CD14-positive monocyte (primary cell): ENCODE results near the gene TPTE. TPM values are rescaled to one million over a fixed set of nuclear protein-coding genes. Genes with fewer than 3 reads are reported as not detected.
"Not testable (repeated sequence)": the region's sequence is repeated elsewhere in the genome, so short reads cannot be mapped to it uniquely, and the experiment has no call there.

ENCODE experiments used
- DNase-seq, 3 donors: peaks; one replicate each; pipeline ENCODE4 v3.0.0-alpha.2; 2011 to 2022
- H2AFZ ChIP-seq: 2 replicates; pipeline ENCODE4 v1.6.0; 2012; ENCODE audit warnings: mild to moderate bottlenecking, low read depth, low read length, inconsistent platforms; ENCODE audit not compliant: insufficient read depth, poor library complexity, severe bottlenecking
- H3K27ac ChIP-seq, 2 donors: 1 replicate in 1 of 2; 2 replicates in 1 of 2; pipeline ENCODE4 v1.5.1; 2012 to 2013; ENCODE audit warnings: low read length in 2 of 2, control low read depth in 1 of 2, inconsistent platforms in 1 of 2, low read depth in 1 of 2, mild to moderate bottlenecking in 1 of 2
- H3K27me3 ChIP-seq, 2 donors: one replicate each; pipeline versions ENCODE4 v1.6.0 to v1.6.1; 2011 to 2013; ENCODE audit warnings: low read length in 2 of 2; ENCODE audit not compliant: control insufficient read depth in 2 of 2, insufficient read depth in 2 of 2
- H3K36me3 ChIP-seq, 2 donors: replicated peaks in 1 of 2; 1 replicate in 1 of 2; 2 replicates in 1 of 2; pipeline versions ENCODE4 v1.5.1 to v1.6.1; 2012 to 2013; ENCODE audit warnings: low read length in 2 of 2, control low read depth in 1 of 2, inconsistent platforms in 1 of 2, mild to moderate bottlenecking in 1 of 2; ENCODE audit not compliant: insufficient read depth in 2 of 2, control insufficient read depth in 1 of 2
- H3K4me1 ChIP-seq, 2 donors: 1 replicate in 1 of 2; 2 replicates in 1 of 2; pipeline versions ENCODE4 v1.5.1 to v1.6.1; 2012 to 2013; ENCODE audit warnings: low read length in 2 of 2, control low read depth in 1 of 2, inconsistent platforms in 1 of 2, mild to moderate bottlenecking in 1 of 2, moderate library complexity in 1 of 2; ENCODE audit not compliant: insufficient read depth in 2 of 2, control insufficient read depth in 1 of 2
- H3K4me2 ChIP-seq: replicated peaks from 2 replicates; pipeline ENCODE3; 2012; ENCODE audit warnings: low read length, moderate library complexity, mild to moderate bottlenecking; ENCODE audit not compliant: poor library complexity, severe bottlenecking; ENCODE audit errors: extremely low read depth
- H3K4me3 ChIP-seq, 3 experiments: fragments of 200-600 bp in 1 of 3; sonication (generic) in 1 of 3; replicated peaks in 1 of 3; 1 replicate in 2 of 3; 2 replicates in 1 of 3; pipeline ENCODE4 v1.5.1; 2011 to 2013; ENCODE audit warnings: low read length in 3 of 3, mild to moderate bottlenecking in 3 of 3, control low read depth in 2 of 3, low read depth in 2 of 3, inconsistent platforms in 1 of 3, moderate library complexity in 1 of 3
- H3K79me2 ChIP-seq: 2 replicates; pipeline ENCODE4 v1.6.0; 2012; ENCODE audit warnings: mild to moderate bottlenecking, control low read depth, inconsistent platforms, low read length, moderate library complexity; ENCODE audit not compliant: insufficient read depth
- H3K9ac ChIP-seq: 2 replicates; pipeline ENCODE4 v1.6.0; 2017; ENCODE audit warnings: low read length, mild to moderate bottlenecking; ENCODE audit not compliant: insufficient read depth, poor library complexity, severe bottlenecking
- H3K9me3 ChIP-seq, 2 donors: replicated peaks in 1 of 2; 1 replicate in 1 of 2; 2 replicates in 1 of 2; pipeline versions ENCODE4 v1.5.1 to v1.6.1; 2012 to 2013; ENCODE audit warnings: low read length in 2 of 2, control low read depth in 1 of 2; ENCODE audit not compliant: control insufficient read depth in 1 of 2, insufficient read depth in 1 of 2
- H4K20me1 ChIP-seq: 2 replicates; pipeline ENCODE4 v1.6.0; 2012; ENCODE audit warnings: mild to moderate bottlenecking, low read length, control low read depth, moderate library complexity; ENCODE audit not compliant: insufficient read depth
- H3K27ac Mint-ChIP-seq, 7 donors: one replicate each; pipeline ENCODE4 v1.8.0; 2020; ENCODE audit warnings: mild to moderate bottlenecking in 7 of 7, mixed read lengths in 7 of 7, moderate library complexity in 6 of 7, inconsistent platforms in 2 of 7
- H3K27me3 Mint-ChIP-seq, 3 donors: one replicate each; pipeline ENCODE4 v1.8.0; 2021 to 2022; ENCODE audit warnings: low read depth in 3 of 3, mild to moderate bottlenecking in 3 of 3, mixed read lengths in 3 of 3, moderate library complexity in 3 of 3, inconsistent platforms in 1 of 3
- H3K36me3 Mint-ChIP-seq, 2 donors: one replicate each; pipeline ENCODE4 v1.8.0; 2020; ENCODE audit warnings: mixed read lengths in 2 of 2, inconsistent platforms in 1 of 2, mild to moderate bottlenecking in 1 of 2
- H3K4me1 Mint-ChIP-seq: one replicate; pipeline ENCODE4 v1.8.0; 2020; ENCODE audit warnings: mild to moderate bottlenecking, mixed read lengths
- H3K4me3 Mint-ChIP-seq, 2 donors: one replicate each; pipeline ENCODE4 v1.8.0; 2020; ENCODE audit warnings: mild to moderate bottlenecking in 2 of 2, mixed read lengths in 2 of 2, moderate library complexity in 1 of 2
- H3K9me3 Mint-ChIP-seq, 7 donors: one replicate each; pipeline ENCODE4 v1.8.0; 2020 to 2022; ENCODE audit warnings: mixed read lengths in 7 of 7, mild to moderate bottlenecking in 6 of 7, moderate library complexity in 6 of 7, inconsistent platforms in 2 of 7
- CTCF ChIP-seq: fragments of 200-600 bp; IDR thresholded peaks from one replicate; pipeline ENCODE4 v1.8.0; 2022; ENCODE audit warnings: antibody characterized with exemption, mild to moderate bottlenecking
- WGBS: methylation state at CpG from one replicate; pipeline ENCODE4 v1.1.5; 2013; ENCODE audit warnings: missing lambda C conversion rate; ENCODE audit not compliant: insufficient coverage; 5-methylcytosine and 5-hydroxymethylcytosine counted together
- intact Hi-C, 2 donors: fragments of 100-400 bp; cut with micrococcal nuclease; formaldehyde crosslinking; loops; one replicate each; pipeline versions ENCODE4 v1.15.0 to v1.15.1; 2023
- polyA plus RNA-seq, 3 donors: library from polyadenylated mRNA; depleted of rRNA in 1 of 3; unstranded in 2 of 3; stranded (reverse) in 1 of 3; fragments of 300-500 nt in 2 of 3; fragments of >200 nt in 1 of 3; fragmentation: Illumina TruSeq in 2 of 3; gene quantifications; 1 replicate in 2 of 3; 2 replicates in 1 of 3; pipeline ENCODE4 v1.2.3, GENCODE V29; 2012 to 2021

Gene TPTE
- polyA plus RNA-seq, 3 donors, result not detected

GRCh38 chr21:10575311-10575667, 53.9 kb downstream of the TPTE start:
- intact Hi-C loops, result no loop called here
- no peak overlapping the region for H3K4me3 ChIP-seq
- no peaks in the 10 kb centered on the region for H3K27me3 ChIP-seq
- H3K36me3 ChIP-seq, result no peaks in the 10 kb centered on the region
- no peak overlapping the region for H2AFZ ChIP-seq
- no peaks in the 10 kb centered on the region for H3K4me1 Mint-ChIP-seq
- H3K9me3 Mint-ChIP-seq, result peaks cover 12 to 29% (median 21%) of the 10 kb centered on the region in 7 donors
- no peak for TF ChIP-seq CTCF
- H3K27ac ChIP-seq, result no peak overlapping the region
- H3K27ac Mint-ChIP-seq, result no peak overlapping the region
- WGBS, result 66% methylated on average over 2 of the region's 2 CpGs
- no peaks in the 10 kb centered on the region for H3K36me3 Mint-ChIP-seq
- no peak overlapping the region for H3K9ac ChIP-seq
- no peak for DNase-seq
- no peaks in the 10 kb centered on the region for H3K79me2 ChIP-seq
- H3K4me2 ChIP-seq, result no peak overlapping the region
- peaks cover 27 to 70% of the 10 kb centered on the region in 2 donors for H3K9me3 ChIP-seq
- no peaks in the 10 kb centered on the region for H3K27me3 Mint-ChIP-seq
- no peaks in the 10 kb centered on the region for H4K20me1 ChIP-seq
- no peaks in the 10 kb centered on the region for H3K4me1 ChIP-seq
- no peak overlapping the region for H3K4me3 Mint-ChIP-seq

GRCh38 chr21:10578910-10579309, 57.5 kb downstream of the TPTE start:
- intact Hi-C loops, result not testable (repeated sequence)
- peaks cover 12 to 27% (median 21%) of the 10 kb centered on the region in 7 donors for H3K9me3 Mint-ChIP-seq

GRCh38 chr21:10589115-10589514, 67.7 kb downstream of the TPTE start:
- H3K4me1 Mint-ChIP-seq, H4K20me1 ChIP-seq, H3K36me3 Mint-ChIP-seq, H3K27ac Mint-ChIP-seq, H3K4me1 ChIP-seq, H3K4me2 ChIP-seq, H2AFZ ChIP-seq, H3K27me3 Mint-ChIP-seq, H3K27ac ChIP-seq, H3K27me3 ChIP-seq, intact Hi-C loops, H3K4me3 Mint-ChIP-seq, H3K36me3 ChIP-seq, H3K79me2 ChIP-seq, H3K9ac ChIP-seq, DNase-seq, H3K4me3 ChIP-seq: not testable (repeated sequence)
- peaks cover 24 to 64% of the 10 kb centered on the region in 2 donors for H3K9me3 ChIP-seq
- WGBS, result no CpG with 5 or more reads among the region's 1 CpG
- peaks cover 0 to 25% (median 9%) of the 10 kb centered on the region in 7 donors for H3K9me3 Mint-ChIP-seq

More at GRCh38 chr21:10578910-10579309, 57.5 kb downstream of the TPTE start:
- not testable (repeated sequence) for H3K9ac ChIP-seq, H3K27ac Mint-ChIP-seq, H3K36me3 ChIP-seq, H2AFZ ChIP-seq, H3K36me3 Mint-ChIP-seq, H3K79me2 ChIP-seq, H4K20me1 ChIP-seq, H3K4me2 ChIP-seq, H3K27ac ChIP-seq, H3K27me3 ChIP-seq, DNase-seq, H3K27me3 Mint-ChIP-seq, H3K4me3 Mint-ChIP-seq, H3K4me1 ChIP-seq, H3K4me1 Mint-ChIP-seq, H3K4me3 ChIP-seq
- H3K9me3 ChIP-seq, result peaks cover 24 to 68% of the 10 kb centered on the region in 2 donors

- H3K36me3 Mint-ChIP-seq, intact Hi-C loops, H3K4me3 ChIP-seq: not testable (repeated sequence)
Measured at GRCh38 chr21:10607074-10607473, 85.7 kb downstream of the TPTE start.

More at GRCh38 chr21:10607074-10607473, 85.7 kb downstream of the TPTE start:
- H3K4me3 Mint-ChIP-seq, H3K27ac Mint-ChIP-seq, H3K4me1 ChIP-seq, H3K27me3 Mint-ChIP-seq, H3K79me2 ChIP-seq, H3K36me3 ChIP-seq, DNase-seq, H3K27ac ChIP-seq, H3K4me2 ChIP-seq, H3K4me1 Mint-ChIP-seq, H3K9ac ChIP-seq, H3K27me3 ChIP-seq, H3K9me3 Mint-ChIP-seq, H4K20me1 ChIP-seq, H2AFZ ChIP-seq: not testable (repeated sequence)
- 86% methylated on average over 5 of the region's 7 CpGs for WGBS
- H3K9me3 ChIP-seq, result peaks cover 17 to 52% of the 10 kb centered on the region in 2 donors
